NCI-H1930 (cell line): Measurements from ENCODE around the gene HOXC6.

ENCODE experiments used
- DNase-seq, 2 experiments: peaks; one replicate each; lab custom pipeline; 2025; lab: John Stamatoyannopoulos, UW

Gene HOXC6

GRCh38 chr12:53990311-53991076, 37.7 kb upstream of the HOXC6 start:
- DNase-seq = no peak

GRCh38 chr12:53991077-53991460, 37.2 kb upstream of the HOXC6 start:
- no peak for DNase-seq

- no peak for DNase-seq
Measured at GRCh38 chr12:53992377-53992889, 35.8 kb upstream of the HOXC6 start.

GRCh38 chr12:53993162-53994008, 34.9 kb upstream of the HOXC6 start:
- no peak for DNase-seq

GRCh38 chr12:53994009-53994263, 34.3 kb upstream of the HOXC6 start:
- no peak for DNase-seq

GRCh38 chr12:53994264-53995001, 33.8 kb upstream of the HOXC6 start:
- no peak for DNase-seq

- DNase-seq = no peak
Measured at GRCh38 chr12:53995002-53995377, 33.2 kb upstream of the HOXC6 start.

GRCh38 chr12:53995378-53996239, 32.6 kb upstream of the HOXC6 start:
- no peak for DNase-seq

GRCh38 chr12:53996240-53997203, 31.7 kb upstream of the HOXC6 start:
- no peak for DNase-seq

GRCh38 chr12:53997204-53998109, 30.8 kb upstream of the HOXC6 start:
- DNase-seq = no peak

- DNase-seq = no peak
Measured at GRCh38 chr12:53998110-53998899, 29.9 kb upstream of the HOXC6 start.

- no peak for DNase-seq
Measured at GRCh38 chr12:53998900-53999236, 29.4 kb upstream of the HOXC6 start.

- DNase-seq = peak in 1 of 2 experiments; percentile 16
Measured at GRCh38 chr12:53999559-54000115, 28.6 kb upstream of the HOXC6 start.

GRCh38 chr12:54000116-54001114, 27.8 kb upstream of the HOXC6 start, which contains the start of gene HOXC9:
HOXC9 (plus strand) TSS chr12:54000161; CDS start chr12:54000189, 28 bp downstream.
- no peak for DNase-seq

GRCh38 chr12:54001283-54002187, 26.7 kb upstream of the HOXC6 start:
- no peak for DNase-seq
